ENCODE measurements around the gene WDR89.

Gene WDR89

GRCh38 chr14:63656194-63656593 lies 14.5 kb upstream of the WDR89 start:
- Histone ChIP-seq H3K9me2 (replicated peaks; ENCODE audit: insufficient read depth, low read length) (no peaks in the 10 kb centered on the region), H3F3A (ENCODE audit: insufficient read depth) (no peaks in the 10 kb centered on the region), H3K79me2 (ENCODE audit: insufficient read depth, low read length) (no peaks in the 10 kb centered on the region), H3K9me3 (ENCODE audit: insufficient read depth, low read length) (no peaks in the 10 kb centered on the region), H3K9ac (ENCODE audit: low read length) (no peak overlapping the region), H3K36me3 (ENCODE audit: low read length) (no peaks in the 10 kb centered on the region), H3K27me3 (ENCODE audit: low read length) (no peaks in the 10 kb centered on the region), H3K27ac (ENCODE audit: low read depth, low read length) (no peak overlapping the region), H2AFZ (ENCODE audit: low read depth, low read length, severe bottlenecking) (no peak overlapping the region), H4K20me1 (ENCODE audit: low read depth, low read length) (no peaks in the 10 kb centered on the region), H3K4me3 (ENCODE audit: insufficient read depth, low read length, poor library complexity, severe bottlenecking) (no peak overlapping the region), H3K4me2 (ENCODE audit: low read depth, low read length, poor library complexity, severe bottlenecking) (no peak overlapping the region)
- no peak for TF ChIP-seq CTCF (IDR thresholded peaks at IDR 0.05; ENCODE audit: insufficient read depth, low read length, poor library complexity, severe bottlenecking)
- TF ChIP-seq EZH2phosphoT487 (conservative IDR thresholded peaks at IDR 0.05; ENCODE audit: low read length) = no peak

- Histone ChIP-seq H4K20me1 (ENCODE audit: low read depth, low read length) (no peaks in the 10 kb centered on the region), H3K36me3 (ENCODE audit: low read length) (no peaks in the 10 kb centered on the region), H2AFZ (ENCODE audit: low read depth, low read length, severe bottlenecking) (no peak overlapping the region), H3K79me2 (ENCODE audit: insufficient read depth, low read length) (no peaks in the 10 kb centered on the region), H3K9ac (ENCODE audit: low read length) (no peak overlapping the region), H3K9me2 (replicated peaks; ENCODE audit: insufficient read depth, low read length) (no peaks in the 10 kb centered on the region), H3F3A (ENCODE audit: insufficient read depth) (no peaks in the 10 kb centered on the region), H3K4me2 (ENCODE audit: low read depth, low read length, poor library complexity, severe bottlenecking) (no peak overlapping the region), H3K27ac (ENCODE audit: low read depth, low read length) (no peak overlapping the region), H3K9me3 (ENCODE audit: insufficient read depth, low read length) (no peaks in the 10 kb centered on the region), H3K4me3 (ENCODE audit: insufficient read depth, low read length, poor library complexity, severe bottlenecking) (no peak overlapping the region), H3K27me3 (ENCODE audit: low read length) (no peaks in the 10 kb centered on the region)
- no peak for TF ChIP-seq CTCF (IDR thresholded peaks at IDR 0.05; ENCODE audit: insufficient read depth, low read length, poor library complexity, severe bottlenecking)
- TF ChIP-seq EZH2phosphoT487 (conservative IDR thresholded peaks at IDR 0.05; ENCODE audit: low read length) = no peak
Measured at GRCh38 chr14:63654936-63655335, 13.3 kb upstream of the WDR89 start.

- Histone ChIP-seq H3K9me2 (replicated peaks; ENCODE audit: insufficient read depth, low read length) (no peaks in the 10 kb centered on the region), H3K9me3 (ENCODE audit: insufficient read depth, low read length) (no peaks in the 10 kb centered on the region), H3K27ac (ENCODE audit: low read depth, low read length) (no peak overlapping the region), H3K27me3 (ENCODE audit: low read length) (no peaks in the 10 kb centered on the region), H3K9ac (ENCODE audit: low read length) (no peak overlapping the region), H2AFZ (ENCODE audit: low read depth, low read length, severe bottlenecking) (no peak overlapping the region), H3K36me3 (ENCODE audit: low read length) (no peaks in the 10 kb centered on the region), H3K4me2 (ENCODE audit: low read depth, low read length, poor library complexity, severe bottlenecking) (no peak overlapping the region), H3K4me3 (ENCODE audit: insufficient read depth, low read length, poor library complexity, severe bottlenecking) (no peak overlapping the region), H3F3A (ENCODE audit: insufficient read depth) (no peaks in the 10 kb centered on the region), H4K20me1 (ENCODE audit: low read depth, low read length) (no peaks in the 10 kb centered on the region), H3K79me2 (ENCODE audit: insufficient read depth, low read length) (no peaks in the 10 kb centered on the region)
- TF ChIP-seq EZH2phosphoT487 (conservative IDR thresholded peaks at IDR 0.05; ENCODE audit: low read length) (no peak), CTCF (IDR thresholded peaks at IDR 0.05; ENCODE audit: insufficient read depth, low read length, poor library complexity, severe bottlenecking) (no peak)
Measured at GRCh38 chr14:63654346-63654745, 12.7 kb upstream of the WDR89 start.
